ENCODE measurements around the gene TWSG1.

TWSG1 gene

DNA sequence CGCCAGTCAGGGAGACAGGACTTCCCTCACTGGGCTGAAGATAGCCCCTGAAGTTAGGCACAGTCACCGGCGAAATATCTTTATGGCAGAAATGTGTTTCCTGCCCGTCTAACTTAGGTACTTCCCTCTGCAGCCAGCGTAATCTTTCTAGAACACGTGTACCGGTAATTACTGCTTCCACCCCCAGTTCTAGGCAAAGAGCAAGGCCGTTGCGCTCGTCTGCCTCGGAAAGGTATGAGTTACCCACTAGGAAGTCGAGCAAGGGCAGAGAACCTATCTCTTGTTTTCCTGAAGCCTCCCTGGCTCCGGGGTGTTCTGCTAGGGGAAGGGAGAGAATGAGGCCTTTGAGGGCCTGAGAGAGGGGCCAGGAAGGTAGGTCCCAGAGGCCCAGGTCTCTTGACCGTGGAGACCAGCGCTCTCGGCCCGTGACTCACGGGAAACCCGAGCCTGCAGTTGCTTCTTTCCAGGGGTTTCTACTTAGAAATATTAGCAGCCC is 70.0 kb downstream of the TWSG1 start:
- TF ChIP-seq, protein P1, sequence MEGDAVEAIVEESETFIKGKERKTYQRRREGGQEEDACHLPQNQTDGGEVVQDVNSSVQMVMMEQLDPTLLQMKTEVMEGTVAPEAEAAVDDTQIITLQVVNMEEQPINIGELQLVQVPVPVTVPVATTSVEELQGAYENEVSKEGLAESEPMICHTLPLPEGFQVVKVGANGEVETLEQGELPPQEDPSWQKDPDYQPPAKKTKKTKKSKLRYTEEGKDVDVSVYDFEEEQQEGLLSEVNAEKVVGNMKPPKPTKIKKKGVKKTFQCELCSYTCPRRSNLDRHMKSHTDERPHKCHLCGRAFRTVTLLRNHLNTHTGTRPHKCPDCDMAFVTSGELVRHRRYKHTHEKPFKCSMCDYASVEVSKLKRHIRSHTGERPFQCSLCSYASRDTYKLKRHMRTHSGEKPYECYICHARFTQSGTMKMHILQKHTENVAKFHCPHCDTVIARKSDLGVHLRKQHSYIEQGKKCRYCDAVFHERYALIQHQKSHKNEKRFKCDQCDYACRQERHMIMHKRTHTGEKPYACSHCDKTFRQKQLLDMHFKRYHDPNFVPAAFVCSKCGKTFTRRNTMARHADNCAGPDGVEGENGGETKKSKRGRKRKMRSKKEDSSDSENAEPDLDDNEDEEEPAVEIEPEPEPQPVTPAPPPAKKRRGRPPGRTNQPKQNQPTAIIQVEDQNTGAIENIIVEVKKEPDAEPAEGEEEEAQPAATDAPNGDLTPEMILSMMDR (conservative IDR thresholded peaks at IDR 0.05): no peak
- no peak overlapping the region for H3K27ac ChIP-seq

DNA sequence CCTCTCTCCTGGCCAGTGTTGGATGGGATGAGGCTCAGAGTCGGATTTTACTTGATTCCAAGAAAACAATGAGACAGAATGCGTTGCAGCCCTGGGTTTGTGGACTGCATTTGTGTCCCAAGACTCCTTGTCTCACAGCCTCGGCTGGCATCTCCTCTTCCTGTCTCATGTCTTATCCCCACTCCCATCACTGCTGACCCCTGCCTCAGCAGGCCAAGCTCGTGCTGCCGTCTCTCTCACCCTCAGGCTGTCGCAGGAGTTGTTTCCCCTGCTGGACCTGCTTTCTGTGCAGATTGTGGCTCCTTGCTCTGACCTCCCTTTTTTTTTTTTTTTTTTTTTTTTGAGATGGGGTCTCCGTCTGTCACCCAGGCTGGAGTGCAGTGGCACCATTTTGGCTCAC is 70.6 kb downstream of the TWSG1 start:
- H3K27ac ChIP-seq: no peak overlapping the region
- TF ChIP-seq, protein P1 (conservative IDR thresholded peaks at IDR 0.05): no peak

DNA sequence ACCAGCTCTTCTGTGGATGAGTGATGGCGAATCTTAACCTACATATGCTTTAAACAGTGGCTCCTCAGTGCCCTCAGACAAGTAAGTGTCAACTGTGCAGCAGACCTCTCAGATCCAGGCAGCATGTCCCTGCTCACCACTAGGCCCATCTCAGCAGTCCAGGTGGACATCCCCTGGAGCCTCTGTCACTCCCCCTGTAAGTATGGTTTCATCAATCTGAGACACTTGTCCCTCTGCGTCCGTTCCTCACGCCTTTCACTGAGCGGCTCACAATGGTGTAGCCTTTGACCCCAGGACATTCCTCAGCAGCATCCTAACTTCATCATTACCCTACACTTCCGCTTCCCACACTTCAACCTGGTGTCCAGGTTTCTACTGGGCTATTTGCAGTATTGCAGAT is 71.4 kb downstream of the TWSG1 start:
- TF ChIP-seq, protein P1 (conservative IDR thresholded peaks at IDR 0.05): no peak

DNA sequence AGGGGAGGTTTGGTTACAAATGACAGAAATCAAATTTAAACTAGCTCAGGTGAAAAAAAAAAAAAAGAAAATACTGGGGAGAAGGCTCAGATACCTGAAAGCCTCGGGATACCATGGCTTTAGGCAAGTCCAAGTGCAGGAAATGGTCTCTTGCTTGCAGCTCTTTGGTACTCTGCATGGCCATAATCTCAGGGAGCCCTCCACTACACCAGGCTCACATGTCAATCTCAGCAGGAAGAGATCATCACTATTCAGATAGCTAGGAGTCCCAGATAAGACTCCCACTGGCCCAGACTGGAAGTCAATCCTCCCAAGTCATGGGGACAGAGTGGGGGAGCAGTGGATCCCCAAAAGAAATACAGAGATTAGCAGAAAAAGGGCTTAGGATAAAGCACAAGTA is 75.9 kb downstream of the TWSG1 start:
- no peak overlapping the region for H3K27ac ChIP-seq
- TF ChIP-seq, protein P1 (conservative IDR thresholded peaks at IDR 0.05): no peak

More for the DNA sequence above, 71.4 kb downstream of the TWSG1 start:
- no peak overlapping the region for H3K27ac ChIP-seq

DNA sequence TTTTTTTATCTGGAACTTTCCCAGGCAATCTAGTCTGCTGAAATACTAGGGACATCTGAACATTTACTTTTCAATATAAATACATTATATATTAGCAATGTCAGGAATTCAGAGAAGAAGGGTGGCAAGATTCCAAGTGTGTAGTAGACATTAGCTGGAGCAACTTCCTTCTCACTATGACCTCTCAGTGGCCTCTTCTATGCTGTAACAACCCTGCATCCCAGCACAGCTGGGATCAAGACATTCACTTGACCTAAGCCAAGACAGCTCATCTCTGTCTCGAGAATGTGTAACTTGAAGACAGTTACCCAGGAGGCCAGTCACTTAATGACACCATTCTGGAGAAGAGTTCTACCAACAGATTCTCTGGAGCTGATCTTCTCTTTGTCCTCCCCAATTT is 79.0 kb downstream of the TWSG1 start:
- no peak overlapping the region for H3K27ac ChIP-seq
- TF ChIP-seq, protein P1 (conservative IDR thresholded peaks at IDR 0.05): no peak

DNA sequence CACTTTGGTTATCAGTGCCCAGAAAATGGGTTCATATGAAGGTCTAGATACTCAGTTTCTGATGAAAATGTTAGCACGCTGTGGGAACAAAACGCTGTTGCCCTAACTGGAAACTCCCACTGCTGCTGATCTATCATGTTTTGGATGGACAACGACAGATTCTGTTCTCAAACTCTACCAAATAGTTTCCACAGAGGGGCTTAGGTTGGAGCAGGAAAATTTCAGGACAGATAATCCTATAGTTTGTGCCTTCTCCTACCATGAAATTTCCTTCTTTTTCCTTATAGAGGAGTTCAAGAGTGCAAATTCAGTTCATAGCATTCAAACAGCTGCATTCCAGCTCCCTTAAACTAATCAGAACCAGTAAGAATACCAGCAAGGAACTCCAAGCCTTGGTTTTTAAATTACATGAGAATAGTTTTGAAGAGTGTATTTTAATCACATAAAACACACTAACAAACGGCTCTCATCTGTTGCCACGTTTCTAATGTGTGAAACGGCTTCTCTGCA is 82.0 kb downstream of the TWSG1 start:
- TF ChIP-seq, protein P1 (conservative IDR thresholded peaks at IDR 0.05): no peak
- H3K27ac ChIP-seq: no peak overlapping the region

DNA sequence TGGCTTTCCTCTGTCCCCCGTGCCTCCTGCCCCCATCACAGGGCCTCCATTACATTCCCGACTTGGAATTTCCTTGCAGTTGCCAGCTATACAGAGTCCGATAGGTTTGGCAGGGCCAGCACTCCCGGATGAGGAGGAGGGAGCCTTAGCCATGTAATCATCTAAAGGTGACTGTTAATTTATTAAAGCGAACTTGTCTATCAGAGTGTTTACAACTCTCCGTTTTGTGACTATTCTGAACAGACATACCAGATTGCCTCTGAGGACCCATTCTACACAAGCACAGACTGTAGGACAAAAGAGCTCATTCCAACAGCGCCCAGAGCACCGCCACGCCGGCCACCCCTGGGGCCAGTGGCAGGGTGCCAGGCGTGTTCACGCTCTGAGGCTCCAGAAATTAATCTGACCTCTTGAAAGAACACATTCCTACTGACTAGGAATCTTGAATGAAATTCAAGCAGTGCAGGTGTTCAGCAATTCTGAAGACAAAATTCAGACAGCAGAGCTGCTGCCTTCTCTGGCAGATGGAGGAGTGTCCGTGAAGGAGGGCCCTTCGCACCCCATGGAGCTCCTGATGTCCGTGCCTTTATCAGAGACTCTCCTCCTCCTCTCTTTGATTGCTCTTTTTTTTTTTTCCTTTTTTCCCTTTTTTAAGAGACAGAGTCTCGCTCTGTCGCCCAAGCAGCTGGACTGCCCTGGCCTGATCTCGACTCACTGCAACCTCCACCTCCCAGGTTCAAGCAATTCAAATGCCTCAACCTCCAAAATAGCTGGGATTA is 82.7 kb downstream of the TWSG1 start:
- H3K27ac ChIP-seq: no peak overlapping the region
- TF ChIP-seq, protein P1 (conservative IDR thresholded peaks at IDR 0.05): no peak

All from VCaP (cell line).